Endothelial cell of umbilical vein (primary cell): ENCODE measurements around the gene SPACA7. TPM values are rescaled to one million over a fixed set of nuclear protein-coding genes. Genes with fewer than 3 reads are reported as not detected.

Experiments used
- BruUV-seq: library from RNA; stranded (reverse); fragments of 400-500 nt; replicated peaks from 2 replicates; lab custom pipeline; 2021; lab: Mats Ljungman, UMichigan
- CTCF ChIA-PET: fragments of 300-600, 350-600 bp; sonication (Branson Sonifier 250); formaldehyde crosslinking; loops from one replicate; lab custom pipeline; 2021; ENCODE audit warnings: antibody characterized with exemption, inconsistent platforms; lab: Charles Lee
- POLR2A ChIA-PET: fragments of 300-600, 350-600 bp; sonication (Branson Sonifier 250); formaldehyde crosslinking; loops from one replicate; lab custom pipeline; 2021; ENCODE audit warnings: antibody characterized with exemption, inconsistent platforms; lab: Charles Lee
- DNase-seq: peaks from one replicate; pipeline ENCODE4 v3.0.0-alpha.2; 2011; ENCODE audit warnings: low read depth, low spot score
- FAIRE-seq: peaks from 2 replicates; lab custom pipeline; 2011; peaks lifted over from hg19 to GRCh38; lab: Jason Lieb, UNC
- H2AFZ ChIP-seq: 2 replicates; pipeline ENCODE4 v1.6.0; 2012; ENCODE audit warnings: low read depth, low read length, control low read depth, inconsistent platforms
- H3K27ac ChIP-seq: 2 replicates; pipeline ENCODE4 v1.5.1; 2011; ENCODE audit warnings: low read depth, mild to moderate bottlenecking, control low read depth, low read length, moderate library complexity; ENCODE audit not compliant: insufficient read depth
- H3K27me3 ChIP-seq, 2 experiments: 2 replicates each; pipeline versions ENCODE4 v1.6.0 to v1.6.1; 2011; ENCODE audit warnings: low read length in 2 of 2, mixed read lengths in 1 of 2; ENCODE audit not compliant: control insufficient read depth in 2 of 2, insufficient read depth in 2 of 2
- H3K36me3 ChIP-seq, 2 experiments: 2 replicates in 1 of 2; 3 replicates in 1 of 2; pipeline ENCODE4 v1.5.1; 2011; ENCODE audit warnings: low read length in 2 of 2, mild to moderate bottlenecking in 1 of 2, moderate library complexity in 1 of 2; ENCODE audit not compliant: control insufficient read depth in 2 of 2, insufficient read depth in 2 of 2; ENCODE audit errors: extremely low read depth in 1 of 2
- H3K4me1 ChIP-seq: 3 replicates; pipeline ENCODE4 v1.5.1; 2011; ENCODE audit warnings: mild to moderate bottlenecking, low read length; ENCODE audit not compliant: control insufficient read depth, insufficient read depth; ENCODE audit errors: extremely low read depth
- H3K4me2 ChIP-seq: 2 replicates; pipeline ENCODE4 v1.6.1; 2011; ENCODE audit warnings: low read length, control low read depth, mixed read lengths; ENCODE audit not compliant: insufficient read depth
- H3K4me3 ChIP-seq, 3 experiments: fragments of 200-600 bp in 1 of 3; sonication (generic), shearing (Covaris generic) in 1 of 3; replicated peaks in 1 of 3; 2 replicates each; pipeline ENCODE4 v1.5.1; 2011 to 2016; ENCODE audit warnings: control low read depth in 3 of 3, low read length in 3 of 3, mild to moderate bottlenecking in 2 of 3, inconsistent platforms in 1 of 3, low read depth in 1 of 3, moderate library complexity in 1 of 3; ENCODE audit not compliant: insufficient read depth in 1 of 3
- H3K79me2 ChIP-seq: 2 replicates; pipeline ENCODE4 v1.6.0; 2012; ENCODE audit warnings: low read length, inconsistent platforms; ENCODE audit not compliant: control insufficient read depth, insufficient read depth
- H3K9ac ChIP-seq: replicated peaks from 2 replicates; pipeline ENCODE3; 2011; ENCODE audit warnings: low read length, control low read depth; ENCODE audit not compliant: insufficient read depth; ENCODE audit errors: extremely low read depth
- H3K9me1 ChIP-seq: replicated peaks from 3 replicates; pipeline ENCODE4 v1.6.0; 2011; ENCODE audit warnings: mild to moderate bottlenecking, low read length; ENCODE audit not compliant: control insufficient read depth, insufficient read depth; ENCODE audit errors: extremely low read depth
- H3K9me3 ChIP-seq: replicated peaks from 2 replicates; pipeline ENCODE4 v1.5.1; 2012; ENCODE audit warnings: low read length, inconsistent platforms; ENCODE audit not compliant: control insufficient read depth, insufficient read depth
- H4K20me1 ChIP-seq: replicated peaks from 2 replicates; pipeline ENCODE3; 2011; ENCODE audit warnings: mild to moderate bottlenecking, low read length; ENCODE audit not compliant: control insufficient read depth, insufficient read depth; ENCODE audit errors: extremely low read depth
- CTCF ChIP-seq, 2 donors: IDR thresholded peaks; 1 replicate in 1 of 2; 2 replicates in 1 of 2; pipeline ENCODE4 v1.5.1; 2011; ENCODE audit warnings: low read length in 2 of 2, mild to moderate bottlenecking in 2 of 2, moderate library complexity in 2 of 2, control low read depth in 1 of 2, inconsistent platforms in 1 of 2, low read depth in 1 of 2; ENCODE audit not compliant: insufficient read depth in 1 of 2; ENCODE audit errors: extremely low read depth in 1 of 2
- EZH2 ChIP-seq: IDR thresholded peaks from 2 replicates; pipeline ENCODE4 v1.6.1; 2012; ENCODE audit warnings: borderline replicate concordance, low read depth, mild to moderate bottlenecking, moderate library complexity, low read length, inconsistent platforms; ENCODE audit not compliant: severe bottlenecking
- FOS ChIP-seq: IDR thresholded peaks from 2 replicates; pipeline ENCODE4 v1.6.1; 2011; ENCODE audit warnings: mild to moderate bottlenecking, low read length, moderate library complexity, borderline replicate concordance; ENCODE audit not compliant: insufficient read depth
- GATA2 ChIP-seq: IDR thresholded peaks from 2 replicates; pipeline ENCODE4 v1.7.0; 2011; ENCODE audit warnings: low read depth, mild to moderate bottlenecking, moderate library complexity, mixed read lengths, low read length; ENCODE audit not compliant: insufficient read length, insufficient read depth
- JUN ChIP-seq: IDR thresholded peaks from 2 replicates; pipeline ENCODE4 v1.6.1; 2011; ENCODE audit warnings: borderline replicate concordance, low read depth; ENCODE audit not compliant: insufficient read length, insufficient read depth
- MAX ChIP-seq: IDR thresholded peaks from 2 replicates; pipeline ENCODE4 v1.6.1; 2011; ENCODE audit not compliant: insufficient read depth, insufficient read length
- MYC ChIP-seq: IDR thresholded peaks from one replicate; pipeline ENCODE4 v1.6.1; 2011; ENCODE audit warnings: mild to moderate bottlenecking, low read depth, low read length
- POLR2A ChIP-seq: IDR thresholded peaks from 2 replicates; pipeline ENCODE4 v1.6.1; 2012; ENCODE audit warnings: low read depth, mild to moderate bottlenecking, control low read depth, low read length
- POLR2AphosphoS5 ChIP-seq: IDR thresholded peaks from 2 replicates; pipeline ENCODE4 v1.6.1; 2012; ENCODE audit warnings: low read depth, mild to moderate bottlenecking, control low read depth, low read length, moderate library complexity; ENCODE audit not compliant: insufficient read depth
- dilution Hi-C: fragments of 300-500 bp; cut with MboI; formaldehyde crosslinking; loops from one replicate; pipeline ENCODE4 v1.15.0; 2019; ENCODE audit warnings: low sequenced_read_pairs; ENCODE audit not compliant: extremely low pct_ligation_motif_present
- intact Hi-C: fragments of 100-400 bp; cut with micrococcal nuclease; formaldehyde crosslinking; loops from one replicate; pipeline ENCODE4 v1.10.0; 2022
- polyA plus RNA-seq, 4 experiments: library from polyadenylated mRNA; depleted of rRNA in 3 of 4; stranded (reverse) in 3 of 4; unstranded in 1 of 4; fragments of >200 nt; gene quantifications; 2 replicates each; pipeline versions ENCODE4 v1.2.1 to v1.2.3, GENCODE V29; 2011 to 2012; ENCODE audit warnings: missing spikeins in 1 of 4
- total RNA-seq: library from RNA; stranded (reverse); gene quantifications from 2 replicates; pipeline ENCODE4 v1.2.3, GENCODE V29; 2021

Gene SPACA7
- total and polyA plus RNA-seq, 2 donors (not counting 3 experiments of a cell fraction or from before 2014, with no cell fraction given), result not detected

DNA sequence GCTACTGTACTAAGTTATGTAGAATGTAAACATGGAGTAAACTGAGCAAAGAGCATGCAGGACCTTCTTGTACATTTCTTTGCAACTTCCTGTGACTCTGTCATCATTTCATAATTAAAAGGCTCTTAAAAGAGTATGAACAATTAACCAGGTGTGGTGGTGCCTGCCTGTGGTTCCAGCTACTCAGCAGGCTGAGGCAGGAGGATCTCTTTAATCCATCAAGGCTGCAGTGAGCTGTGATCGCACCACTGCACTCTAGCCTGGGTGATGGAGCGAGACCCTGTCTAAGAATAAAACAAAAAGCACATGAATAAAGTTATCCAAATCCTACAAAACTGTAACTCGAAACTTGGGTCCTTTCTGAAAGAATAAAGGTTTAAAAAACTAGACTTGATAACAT is 5.8 kb upstream of the SPACA7 start:
- no peaks in the 10 kb centered on the region for H4K20me1 ChIP-seq
- no peak for TF ChIP-seq EZH2
- TF ChIP-seq MAX, result no peak
- no peak for TF ChIP-seq POLR2A
- TF ChIP-seq MYC, result no peak
- TF ChIP-seq POLR2AphosphoS5, result no peak
- TF ChIP-seq JUN, result no peak
- TF ChIP-seq GATA2, result no peak
- no peak for TF ChIP-seq FOS
- no peak for TF ChIP-seq CTCF (IDR thresholded peaks at IDR 0.05; ENCODE audit: extremely low read depth in 1 of 2, insufficient read depth in 1 of 2, low read depth in 1 of 2, low read length in 2 of 2)
- no peak overlapping the region for H3K27ac ChIP-seq
- no peak overlapping the region for H3K4me3 ChIP-seq
- CTCF ChIA-PET, result no interaction called here
- H3K9ac ChIP-seq, result no peak overlapping the region
- H3K36me3 ChIP-seq, result no peaks in the 10 kb centered on the region
- POLR2A ChIA-PET, result no interaction called here
- DNase-seq, result no peak
- intact Hi-C loops, result no loop called here
- dilution Hi-C loops, result no loop called here
- H3K9me3 ChIP-seq, result peaks cover 3% of the 10 kb centered on the region
- no peak for FAIRE-seq
- no peak overlapping the region for H3K4me2 ChIP-seq
- no peaks in the 10 kb centered on the region for H3K4me1 ChIP-seq
- H3K9me1 ChIP-seq, result no peaks in the 10 kb centered on the region
- H2AFZ ChIP-seq, result no peak overlapping the region
- H3K27me3 ChIP-seq, result no peaks in the 10 kb centered on the region
- BruUV-seq, result no TSS peak
- no peaks in the 10 kb centered on the region for H3K79me2 ChIP-seq
